GOT3 (cell line): ENCODE results near the gene TUSC2.
A peak's percentile ranks its signal among the peaks of the same experiment; 100 is the strongest.
"Not testable (repeated sequence)": the region's sequence is repeated elsewhere in the genome, so short reads cannot be mapped to it uniquely, and the experiment has no call there.

Source experiments
- DNase-seq: peaks from one replicate; lab custom pipeline; 2025; ENCODE audit warnings: mixed read lengths; lab: John Stamatoyannopoulos, UW

Gene TUSC2

GRCh38 chr3:50294089-50294488 is 33.9 kb downstream of the TUSC2 start:
- DNase-seq: no peak

GRCh38 chr3:50293079-50293801 is 34.8 kb downstream of the TUSC2 start:
- no peak for DNase-seq

DNA sequence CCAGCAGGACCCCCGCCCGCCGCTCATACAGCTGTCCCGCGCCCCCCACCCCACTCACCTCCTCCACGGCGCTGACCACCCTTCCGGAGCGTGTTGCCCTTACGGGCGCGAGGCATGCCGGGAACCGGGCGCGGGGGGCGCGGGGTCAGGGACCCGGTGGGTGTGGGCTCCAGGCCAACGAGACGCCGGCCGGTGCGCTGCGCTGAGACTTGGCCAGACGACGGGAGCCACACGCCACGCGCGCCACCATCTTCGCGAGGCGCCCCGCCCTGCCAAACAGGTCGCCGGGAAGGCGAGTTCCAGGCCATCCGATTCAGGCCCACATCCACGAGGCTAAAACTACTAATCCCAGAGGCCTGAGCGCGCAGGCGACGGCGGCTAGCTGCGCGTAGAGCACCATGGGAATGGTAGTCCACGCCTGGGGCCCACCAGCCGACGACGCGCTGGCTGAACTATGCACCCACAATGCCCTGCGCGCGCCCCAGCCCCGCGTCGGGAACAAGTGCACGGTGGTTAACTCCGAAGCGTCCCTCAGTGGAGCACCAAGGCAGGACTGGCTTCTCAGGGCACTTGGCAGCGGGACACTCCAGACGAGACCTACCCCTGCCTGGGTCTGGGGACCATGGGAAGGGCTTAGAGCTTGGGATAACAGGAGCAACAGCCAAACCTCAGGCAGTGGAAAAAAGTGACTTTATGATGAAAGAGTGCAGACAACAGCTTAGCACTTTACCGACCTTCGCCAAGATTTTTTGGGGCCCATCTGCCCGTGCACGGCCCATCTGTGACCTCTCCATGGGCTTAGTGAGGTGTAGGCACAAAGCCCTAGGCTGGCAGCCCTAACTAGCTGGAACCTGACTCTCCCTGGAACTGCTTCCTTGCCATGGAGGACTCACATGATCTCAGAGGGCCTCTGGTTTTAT is 35.6 kb downstream of the TUSC2 start, which contains the start of gene IFRD2:
IFRD2 (minus strand) TSS at position 271 of the 920 bp plus-strand sequence; CDS start at position 116, 155 bp downstream.
- peak; percentile 90 for DNase-seq

DNA sequence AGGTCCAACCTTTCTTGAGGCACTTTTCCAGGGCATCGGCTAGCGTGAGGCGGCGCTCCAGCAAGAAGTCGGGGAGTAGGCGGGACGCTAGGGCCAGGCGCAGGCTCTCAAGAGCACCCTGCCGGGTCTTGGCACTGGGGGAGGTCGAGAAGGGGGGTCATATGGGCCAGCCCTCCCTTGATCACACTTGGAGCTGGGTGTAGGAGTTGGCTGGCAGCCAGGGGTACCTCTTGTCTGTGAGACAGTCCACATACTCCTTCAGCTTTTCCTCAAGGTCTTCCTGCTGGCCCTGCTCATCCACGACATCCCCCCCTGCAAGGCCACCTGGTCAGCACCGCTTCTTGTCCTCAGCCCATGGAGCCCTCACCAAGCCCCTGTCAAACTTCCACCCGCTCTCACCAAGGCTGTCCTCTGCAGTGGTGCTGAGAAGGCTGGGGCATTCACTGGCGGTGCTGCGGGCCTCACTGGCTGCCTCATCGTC is 37.8 kb downstream of the TUSC2 start:
- DNase-seq: no peak

DNA sequence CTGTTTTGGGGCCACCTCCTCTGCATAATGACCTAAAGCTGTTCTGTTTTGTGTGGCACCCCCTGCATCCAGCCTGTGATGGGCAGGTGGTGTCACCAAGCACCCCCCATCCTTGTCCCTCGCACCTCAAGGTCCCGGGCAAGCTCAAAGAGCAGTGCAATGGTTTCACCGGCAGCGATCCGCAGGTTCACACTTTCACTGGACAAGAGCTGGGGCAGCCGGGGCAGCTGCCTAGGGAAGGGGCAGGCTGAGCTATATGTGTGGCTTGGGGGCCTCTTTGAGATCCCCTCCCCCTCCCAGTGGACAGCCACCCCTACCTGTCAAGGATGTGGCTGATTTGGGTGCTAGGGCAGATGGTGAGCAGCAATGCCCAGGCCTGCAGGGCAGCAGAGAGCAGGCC is 38.9 kb downstream of the TUSC2 start:
- no peak for DNase-seq

GRCh38 chr3:50288387-50289007 is 39.5 kb downstream of the TUSC2 start:
- DNase-seq: no peak

DNA sequence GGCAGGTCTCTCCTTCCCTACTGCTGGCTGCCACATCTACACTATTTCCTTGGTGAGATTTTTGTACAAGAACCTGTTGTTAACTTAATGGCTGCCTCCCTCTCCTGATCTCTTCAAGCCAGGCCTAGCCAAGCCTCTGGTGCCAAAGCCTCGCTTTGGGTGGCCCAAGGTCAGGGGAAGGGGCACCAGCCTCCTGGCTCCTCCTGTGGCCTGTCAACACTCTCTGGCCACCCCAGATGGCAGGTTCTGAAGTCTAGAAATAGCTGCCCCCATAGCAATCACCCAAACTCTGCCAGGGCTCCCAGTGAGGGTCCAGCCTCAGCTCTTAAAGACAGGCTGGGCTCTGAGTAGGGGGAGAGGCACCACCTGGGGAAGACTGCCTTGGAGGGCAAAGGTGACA is 40.8 kb downstream of the TUSC2 start:
- DNase-seq: no peak

GRCh38 chr3:50286322-50287227 is 41.4 kb downstream of the TUSC2 start:
- no peak for DNase-seq

DNA sequence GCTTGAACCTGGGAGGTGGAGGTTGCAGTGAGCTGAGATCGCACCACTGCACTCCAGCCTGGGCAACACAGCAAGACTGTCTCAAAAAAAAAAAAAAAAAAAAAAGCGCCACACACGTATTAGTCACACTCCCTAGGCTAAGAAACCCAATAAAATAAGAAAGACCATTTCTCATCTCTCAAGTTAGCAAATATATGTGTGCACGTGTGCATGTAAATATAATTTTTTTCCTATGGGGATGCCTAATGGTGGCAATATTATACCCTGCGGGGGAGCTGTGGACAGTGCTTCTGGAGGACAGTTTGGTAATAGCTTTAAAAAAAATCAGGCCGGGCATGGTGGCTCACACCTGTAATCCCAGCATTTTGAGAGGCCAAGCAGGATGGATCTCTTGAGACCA is 43.9 kb downstream of the TUSC2 start:
- DNase-seq: not testable (repeated sequence)

- DNase-seq: no peak
Measured at GRCh38 chr3:50279255-50280016, 48.6 kb downstream of the TUSC2 start.

DNA sequence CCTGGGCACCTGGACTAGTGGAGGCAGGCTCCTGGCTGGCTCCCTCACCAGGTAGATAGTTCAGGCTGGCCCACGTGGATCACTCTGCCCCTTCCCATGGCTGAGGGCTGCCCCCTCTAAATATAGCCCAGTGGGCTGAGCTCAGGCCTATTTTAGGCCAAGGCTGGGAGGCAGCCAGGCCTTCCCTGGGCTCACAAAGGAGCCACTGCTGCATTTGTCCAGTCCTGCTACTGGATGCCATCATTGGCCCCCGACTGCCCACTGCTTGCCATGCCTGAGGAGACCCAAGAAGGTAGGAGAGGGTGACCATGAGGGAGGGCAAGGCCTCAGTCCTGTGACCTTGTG is 49.2 kb downstream of the TUSC2 start, which contains the start of gene LSMEM2:
LSMEM2 (plus strand) TSS at position 208 of the 345 bp plus-strand sequence; CDS start at position 235, 27 bp downstream.
- no peak for DNase-seq

- no peak for DNase-seq
Measured at GRCh38 chr3:50278123-50278879, 49.7 kb downstream of the TUSC2 start.

DNA sequence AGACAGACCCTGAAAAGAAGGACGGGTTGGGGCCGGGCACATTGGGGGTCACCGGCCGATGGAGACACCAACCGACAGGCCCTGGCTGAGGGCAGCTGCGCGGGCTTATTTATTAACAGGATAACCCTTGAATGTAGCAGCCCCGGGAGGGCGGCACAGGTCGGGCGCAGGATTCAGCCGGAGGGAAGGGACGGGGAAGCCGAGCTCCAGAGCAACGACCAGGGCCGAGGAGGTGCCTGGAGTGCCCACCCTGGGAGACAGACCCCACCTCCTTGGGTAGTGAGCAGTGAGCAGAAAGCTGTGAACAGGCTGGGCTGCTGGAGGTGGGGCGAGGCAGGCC is 51.3 kb downstream of the TUSC2 start:
- DNase-seq: no peak

GRCh38 chr3:50275996-50276761 is 51.8 kb downstream of the TUSC2 start:
- DNase-seq: no peak

GRCh38 chr3:50275141-50275995 is 52.7 kb downstream of the TUSC2 start:
- no peak for DNase-seq
